Measurements from ENCODE around the gene FMNL1.

GRCh38 chr17:45291171-45291805 is 69.6 kb downstream of the FMNL1 start:
- TF ChIP-seq CTCF (IDR thresholded peaks at IDR 0.05) (no peak), POLR2A (IDR thresholded peaks at IDR 0.05) (no peak)
